Fibroblast of pulmonary artery (primary cell): ENCODE data around the gene ANLN.

ENCODE experiments used
- DNase-seq: peaks from one replicate; pipeline ENCODE4 v3.0.0-alpha.2; 2010; ENCODE audit warnings: low read depth
- H3K4me3 ChIP-seq: replicated peaks from 2 replicates; pipeline ENCODE4 v1.5.1; 2011; ENCODE audit warnings: low read depth, mild to moderate bottlenecking, control low read depth, low read length, moderate library complexity
- CTCF ChIP-seq: IDR thresholded peaks from 2 replicates; pipeline ENCODE4 v1.5.1; 2011; ENCODE audit warnings: mild to moderate bottlenecking, control low read depth, low read length, inconsistent platforms; ENCODE audit errors: missing control alignments

The ANLN gene

GRCh38 chr7:36349626-36350025 lies 40.0 kb upstream of the ANLN start:
- H3K4me3 ChIP-seq = no peak overlapping the region
- TF ChIP-seq CTCF = no peak
- DNase-seq = no peak

GRCh38 chr7:36355490-36355889 lies 34.2 kb upstream of the ANLN start:
- DNase-seq = no peak
- no peak for TF ChIP-seq CTCF
- no peak overlapping the region for H3K4me3 ChIP-seq

GRCh38 chr7:36357054-36357453 lies 32.6 kb upstream of the ANLN start:
- H3K4me3 ChIP-seq = no peak overlapping the region
- TF ChIP-seq CTCF = no peak
- no peak for DNase-seq

GRCh38 chr7:36358589-36358988 lies 31.1 kb upstream of the ANLN start:
- TF ChIP-seq CTCF = no peak
- no peak for DNase-seq

GRCh38 chr7:36360244-36360643 lies 29.4 kb upstream of the ANLN start:
- TF ChIP-seq CTCF = no peak
- no peak for DNase-seq
- H3K4me3 ChIP-seq = no peak overlapping the region

More at GRCh38 chr7:36358589-36358988, 31.1 kb upstream of the ANLN start:
- no peak overlapping the region for H3K4me3 ChIP-seq

- no peak overlapping the region for H3K4me3 ChIP-seq
- TF ChIP-seq CTCF = no peak
- no peak for DNase-seq
Observed at GRCh38 chr7:36361227-36361626, 28.4 kb upstream of the ANLN start.

- TF ChIP-seq CTCF = no peak
- no peak overlapping the region for H3K4me3 ChIP-seq
- no peak for DNase-seq
Observed at GRCh38 chr7:36363515-36363914, 26.1 kb upstream of the ANLN start.
